NCI-H526 (cell line): ENCODE results near the gene DYNLRB1.
A peak's percentile ranks its signal among the peaks of the same experiment; 100 is the strongest.

Experiments used
- DNase-seq, 2 experiments: peaks; one replicate each; lab custom pipeline; 2025; lab: John Stamatoyannopoulos, UW

DYNLRB1 gene

GRCh38 chr20:34558320-34559218, 42.3 kb downstream of the DYNLRB1 start, which contains the start of gene MAP1LC3A:
Gene MAP1LC3A (plus strand): TSS chr20:34558718. CDS start chr20:34558869, 151 bp downstream.
- DNase-seq: peak; percentile 71 to 95

- peak in 1 of 2 experiments; percentile 17 for DNase-seq
Measured at GRCh38 chr20:34559311-34560140, 43.3 kb downstream of the DYNLRB1 start.

- no peak for DNase-seq
Measured at GRCh38 chr20:34560141-34560523, 43.9 kb downstream of the DYNLRB1 start.

- DNase-seq: no peak
Measured at GRCh38 chr20:34560614-34561013, 44.4 kb downstream of the DYNLRB1 start.

GRCh38 chr20:34561661-34562060, 45.4 kb downstream of the DYNLRB1 start:
- DNase-seq: no peak

- DNase-seq: peak in 1 of 2 experiments; percentile 51
Measured at GRCh38 chr20:34562641-34563040, 46.4 kb downstream of the DYNLRB1 start.

GRCh38 chr20:34564833-34565232, 48.6 kb downstream of the DYNLRB1 start:
- no peak for DNase-seq

- DNase-seq: no peak
Measured at GRCh38 chr20:34566978-34567891, 51.0 kb downstream of the DYNLRB1 start.

- DNase-seq: no peak
Measured at GRCh38 chr20:34567892-34568865, 52.0 kb downstream of the DYNLRB1 start.

GRCh38 chr20:34569598-34569997, 53.4 kb downstream of the DYNLRB1 start:
- DNase-seq: no peak

GRCh38 chr20:34570859-34571306, 54.7 kb downstream of the DYNLRB1 start:
- no peak for DNase-seq

GRCh38 chr20:34571753-34572152, 55.5 kb downstream of the DYNLRB1 start:
- no peak for DNase-seq

- no peak for DNase-seq
Measured at GRCh38 chr20:34573541-34574300, 57.5 kb downstream of the DYNLRB1 start.

GRCh38 chr20:34574426-34574825, 58.2 kb downstream of the DYNLRB1 start:
- DNase-seq: no peak

GRCh38 chr20:34574861-34575260, 58.6 kb downstream of the DYNLRB1 start:
- DNase-seq: no peak

GRCh38 chr20:34575271-34575670, 59.0 kb downstream of the DYNLRB1 start:
- DNase-seq: no peak

- DNase-seq: no peak
Measured at GRCh38 chr20:34575756-34576155, 59.5 kb downstream of the DYNLRB1 start.

- DNase-seq: no peak
Measured at GRCh38 chr20:34577061-34577460, 60.8 kb downstream of the DYNLRB1 start.

- no peak for DNase-seq
Measured at GRCh38 chr20:34578025-34578424, 61.8 kb downstream of the DYNLRB1 start.

- no peak for DNase-seq
Measured at GRCh38 chr20:34578521-34578920, 62.3 kb downstream of the DYNLRB1 start.
